Effector memory CD8-positive, alpha-beta T cell (primary cell): ENCODE measurements around the gene PVALEF.

ENCODE experiments used
- ATAC-seq: fragments of 150-1000 bp; cut with Tn5 transposase; replicated peaks from 2 replicates; pipeline ENCODE4 v1.10.0; 2021; ENCODE audit warnings: mild to moderate bottlenecking, moderate library complexity
- DNase-seq, 3 experiments: peaks; one replicate each; pipeline ENCODE4 v3.0.0; 2021
- H3K27ac Mint-ChIP-seq, 2 donors: one replicate each; pipeline ENCODE4 v1.8.0; 2022; ENCODE audit warnings: mild to moderate bottlenecking in 2 of 2, mixed read lengths in 2 of 2, moderate library complexity in 2 of 2
- H3K27me3 Mint-ChIP-seq, 2 donors: one replicate each; pipeline ENCODE4 v1.8.0; 2022; ENCODE audit warnings: mixed read lengths in 2 of 2
- H3K36me3 Mint-ChIP-seq: one replicate; pipeline ENCODE4 v1.8.0; 2022; ENCODE audit warnings: mild to moderate bottlenecking, moderate library complexity, mixed read lengths; ENCODE audit not compliant: insufficient read depth
- H3K4me1 Mint-ChIP-seq, 2 donors: one replicate each; pipeline ENCODE4 v1.8.0; 2022; ENCODE audit warnings: low read depth in 2 of 2, mixed read lengths in 2 of 2
- H3K4me3 Mint-ChIP-seq, 2 donors: one replicate each; pipeline ENCODE4 v1.8.0; 2022; ENCODE audit warnings: mild to moderate bottlenecking in 2 of 2, mixed read lengths in 2 of 2, moderate library complexity in 2 of 2
- H3K9me3 Mint-ChIP-seq, 2 donors: one replicate each; pipeline ENCODE4 v1.8.0; 2022; ENCODE audit warnings: mixed read lengths in 2 of 2

Gene PVALEF

DNA sequence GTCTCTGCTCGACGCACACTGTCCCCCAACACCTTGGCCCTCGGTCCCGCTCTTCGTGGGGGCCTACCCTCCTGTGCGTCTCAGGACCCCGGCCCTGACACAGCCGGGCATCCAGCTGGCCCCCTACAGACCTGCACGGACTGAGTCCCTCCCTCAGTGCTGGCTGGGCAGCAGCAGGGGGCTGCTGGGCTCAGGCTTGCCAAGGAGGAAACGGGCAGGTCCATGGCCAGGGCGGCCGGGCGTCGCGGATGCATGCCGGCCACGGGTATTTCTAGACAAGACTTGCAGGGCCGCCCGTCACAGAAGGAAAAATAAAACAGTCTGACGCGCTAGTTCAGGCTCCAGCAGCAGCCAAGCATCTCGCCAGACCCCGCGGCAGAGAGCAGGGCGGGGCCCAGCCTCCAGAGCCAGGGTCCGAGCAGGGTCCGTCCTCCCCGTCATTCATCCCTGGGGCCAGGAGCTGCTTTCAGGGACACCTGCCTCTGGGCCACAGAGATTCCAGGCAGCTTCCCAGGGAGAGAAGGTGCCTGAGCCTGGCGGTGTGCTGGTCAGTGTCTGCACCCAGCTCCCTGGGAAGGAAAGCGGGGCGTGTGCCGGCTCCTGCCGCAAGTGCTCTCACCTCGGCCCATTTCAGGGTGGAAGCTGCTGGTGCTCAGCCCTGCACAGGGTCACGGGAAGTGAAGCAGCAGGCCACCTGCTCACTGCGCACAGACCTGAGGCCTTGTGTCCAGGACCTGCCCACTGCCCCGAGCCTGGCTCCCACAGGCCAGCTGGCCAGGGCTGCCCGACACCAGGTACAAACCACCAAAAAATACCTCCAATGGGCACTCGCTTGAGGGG lies 7.2 kb upstream of the PVALEF start:
- H3K27me3 Mint-ChIP-seq = peaks cover 19 to 33% of the 10 kb centered on the region in 2 donors
- H3K36me3 Mint-ChIP-seq = no peaks in the 10 kb centered on the region
- H3K4me1 Mint-ChIP-seq = no peaks in the 10 kb centered on the region
- no peak overlapping the region for H3K27ac Mint-ChIP-seq
- no peak overlapping the region for H3K4me3 Mint-ChIP-seq
- no peaks in the 10 kb centered on the region for H3K9me3 Mint-ChIP-seq
- no peak for DNase-seq
- ATAC-seq = no peak

- peaks cover 28 to 42% of the 10 kb centered on the region in 2 donors for H3K27me3 Mint-ChIP-seq
- ATAC-seq (no peak), DNase-seq (no peak)
- no peaks in the 10 kb centered on the region for H3K9me3 Mint-ChIP-seq
- H3K4me3 Mint-ChIP-seq = no peak overlapping the region
- H3K4me1 Mint-ChIP-seq = no peaks in the 10 kb centered on the region
- peak overlapping the region in 1 of 2 donors; percentile 66 for H3K27ac Mint-ChIP-seq
- no peaks in the 10 kb centered on the region for H3K36me3 Mint-ChIP-seq
These were observed 6.4 kb upstream of the PVALEF start for GRCh38 chr17:81158688-81159590.

- H3K36me3 Mint-ChIP-seq = no peaks in the 10 kb centered on the region
- DNase-seq (no peak), ATAC-seq (no peak)
- no peaks in the 10 kb centered on the region for H3K4me1 Mint-ChIP-seq
- peak overlapping the region in 1 of 2 donors; percentile 66 for H3K27ac Mint-ChIP-seq
- H3K4me3 Mint-ChIP-seq = no peak overlapping the region
- H3K27me3 Mint-ChIP-seq = peaks cover 34 to 50% of the 10 kb centered on the region in 2 donors
- H3K9me3 Mint-ChIP-seq = no peaks in the 10 kb centered on the region
These were observed 5.6 kb upstream of the PVALEF start for GRCh38 chr17:81159611-81160265.

DNA sequence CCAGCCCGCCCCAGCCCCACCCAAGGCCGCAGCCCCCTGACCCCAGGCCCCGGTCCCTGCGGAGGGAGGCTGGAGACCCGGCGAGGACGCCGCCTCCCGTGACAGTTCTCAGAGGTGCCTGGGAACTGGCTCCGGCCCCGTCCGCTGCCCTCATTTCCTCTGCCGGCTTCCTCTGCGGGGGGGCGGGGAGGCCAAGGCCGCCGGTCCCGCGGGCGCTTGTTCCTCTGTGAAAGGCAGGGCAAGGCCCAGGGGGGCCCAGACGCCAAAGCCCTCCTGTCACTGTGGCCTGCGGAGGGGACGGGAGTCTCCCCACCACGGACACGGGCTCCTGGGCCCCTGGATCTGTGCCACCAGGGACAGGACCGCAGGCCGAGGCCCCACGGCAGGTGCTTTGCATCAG lies 5.0 kb upstream of the PVALEF start:
- DNase-seq (no peak), ATAC-seq (peak; percentile 17)
- H3K9me3 Mint-ChIP-seq = no peaks in the 10 kb centered on the region
- H3K27ac Mint-ChIP-seq = peak overlapping the region in 1 of 2 donors; percentile 38
- peaks cover 34 to 50% of the 10 kb centered on the region in 2 donors for H3K27me3 Mint-ChIP-seq
- H3K4me1 Mint-ChIP-seq = no peaks in the 10 kb centered on the region
- H3K36me3 Mint-ChIP-seq = no peaks in the 10 kb centered on the region
- peak overlapping the region in 1 of 2 donors; percentile 50 for H3K4me3 Mint-ChIP-seq

DNA sequence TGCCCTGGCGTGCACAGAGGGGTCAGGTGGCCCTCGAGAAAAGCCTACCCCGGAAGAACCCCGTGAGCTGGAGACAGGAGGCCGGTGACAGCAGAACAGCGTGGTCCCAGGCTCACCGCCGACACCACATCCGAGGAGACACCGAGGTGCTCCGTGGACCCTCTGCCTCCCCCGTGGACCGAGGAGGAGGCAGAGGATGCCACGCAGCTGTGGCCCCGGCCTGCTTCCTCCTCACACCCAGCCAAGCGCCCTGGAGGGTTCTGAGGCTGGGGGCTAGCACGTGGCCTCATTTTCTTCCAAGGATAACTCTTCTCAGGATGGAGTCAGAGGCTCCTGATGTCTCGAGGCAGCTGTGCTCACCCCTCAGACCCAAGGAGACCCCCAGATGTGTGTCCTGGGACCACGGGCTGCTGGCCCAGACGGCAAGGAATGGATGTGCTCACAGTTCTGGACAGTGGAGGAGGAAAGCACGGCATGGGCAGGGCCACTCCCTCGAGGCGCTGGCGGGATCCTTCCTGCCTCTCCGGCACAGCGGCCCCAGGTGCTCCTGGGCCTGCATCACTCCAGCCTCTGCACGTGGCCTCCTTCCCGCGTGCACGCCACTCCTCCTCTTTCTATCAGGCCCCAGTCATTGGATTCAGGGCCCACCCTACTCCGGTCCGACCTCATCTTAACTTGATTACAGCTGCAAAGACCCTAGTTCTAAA lies 4.4 kb upstream of the PVALEF start:
- ATAC-seq (peak; percentile 31), DNase-seq (no peak)
- Mint-ChIP-seq H3K9me3 (no peaks in the 10 kb centered on the region), H3K27me3 (peaks cover 34 to 50% of the 10 kb centered on the region in 2 donors), H3K36me3 (no peaks in the 10 kb centered on the region), H3K4me3 (peak overlapping the region in 1 of 2 donors; percentile 50), H3K27ac (peak overlapping the region in 1 of 2 donors; percentile 38), H3K4me1 (no peaks in the 10 kb centered on the region)

DNA sequence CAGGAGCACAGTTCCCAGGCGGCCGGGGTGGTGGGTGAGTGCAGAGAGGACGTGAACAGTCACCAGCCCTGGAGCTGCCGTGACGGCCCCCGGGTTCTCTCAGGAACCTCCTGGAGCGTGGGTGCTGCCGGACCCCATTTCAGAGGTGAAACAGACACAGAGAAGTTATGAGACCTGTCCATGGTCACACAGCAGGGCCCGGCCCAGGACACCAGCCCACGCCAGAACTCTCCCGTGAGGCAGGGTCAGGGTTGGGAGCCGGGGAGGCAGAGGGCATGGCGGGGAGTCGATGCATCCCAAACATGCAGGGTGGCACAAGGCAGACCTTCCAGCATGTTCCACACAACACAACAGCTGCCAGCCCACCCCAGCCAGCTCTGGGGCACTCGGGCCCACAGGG lies 3.8 kb upstream of the PVALEF start:
- Mint-ChIP-seq H3K4me3 (no peak overlapping the region), H3K27me3 (peaks cover 34 to 50% of the 10 kb centered on the region in 2 donors), H3K9me3 (no peaks in the 10 kb centered on the region), H3K4me1 (no peaks in the 10 kb centered on the region), H3K36me3 (no peaks in the 10 kb centered on the region), H3K27ac (no peak overlapping the region)
- no peak for DNase-seq
- no peak for ATAC-seq

DNA sequence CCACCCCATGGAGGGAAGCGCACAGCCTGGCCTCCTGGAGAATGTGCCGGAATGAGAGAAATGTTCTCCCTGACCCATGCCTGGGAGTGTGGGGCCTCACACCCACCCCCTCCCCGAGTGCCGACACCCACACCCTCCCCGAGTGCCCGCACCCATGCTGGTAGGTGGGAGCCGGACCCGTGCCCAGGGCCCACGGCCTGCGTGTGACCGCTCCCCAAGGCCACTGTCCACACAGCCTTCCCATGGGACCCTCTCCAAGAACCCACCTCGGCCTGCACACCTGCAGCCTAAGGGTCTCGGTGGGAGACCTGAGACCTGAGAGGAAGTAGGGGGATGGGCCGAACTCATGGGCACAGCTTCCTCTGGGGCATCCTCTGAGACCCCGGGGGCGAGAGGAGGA lies 3.3 kb upstream of the PVALEF start:
- no peak for DNase-seq
- Mint-ChIP-seq H3K27ac (no peak overlapping the region), H3K36me3 (no peaks in the 10 kb centered on the region), H3K9me3 (no peaks in the 10 kb centered on the region), H3K4me1 (no peaks in the 10 kb centered on the region), H3K27me3 (peaks cover 34 to 53% of the 10 kb centered on the region in 2 donors), H3K4me3 (no peak overlapping the region)
- no peak for ATAC-seq

GRCh38 chr17:81162491-81162890 lies 2.8 kb upstream of the PVALEF start:
- no peaks in the 10 kb centered on the region for H3K9me3 Mint-ChIP-seq
- no peak overlapping the region for H3K27ac Mint-ChIP-seq
- H3K4me3 Mint-ChIP-seq = no peak overlapping the region
- peaks cover 34 to 58% of the 10 kb centered on the region in 2 donors for H3K27me3 Mint-ChIP-seq
- H3K36me3 Mint-ChIP-seq = no peaks in the 10 kb centered on the region
- no peak for ATAC-seq
- DNase-seq = no peak
- H3K4me1 Mint-ChIP-seq = no peaks in the 10 kb centered on the region

- H3K36me3 Mint-ChIP-seq = no peaks in the 10 kb centered on the region
- no peak overlapping the region for H3K27ac Mint-ChIP-seq
- no peaks in the 10 kb centered on the region for H3K9me3 Mint-ChIP-seq
- DNase-seq (no peak), ATAC-seq (no peak)
- H3K4me1 Mint-ChIP-seq = no peaks in the 10 kb centered on the region
- no peak overlapping the region for H3K4me3 Mint-ChIP-seq
- peaks cover 34 to 58% of the 10 kb centered on the region in 2 donors for H3K27me3 Mint-ChIP-seq
These were observed 2.1 kb upstream of the PVALEF start for GRCh38 chr17:81163051-81163695.

DNA sequence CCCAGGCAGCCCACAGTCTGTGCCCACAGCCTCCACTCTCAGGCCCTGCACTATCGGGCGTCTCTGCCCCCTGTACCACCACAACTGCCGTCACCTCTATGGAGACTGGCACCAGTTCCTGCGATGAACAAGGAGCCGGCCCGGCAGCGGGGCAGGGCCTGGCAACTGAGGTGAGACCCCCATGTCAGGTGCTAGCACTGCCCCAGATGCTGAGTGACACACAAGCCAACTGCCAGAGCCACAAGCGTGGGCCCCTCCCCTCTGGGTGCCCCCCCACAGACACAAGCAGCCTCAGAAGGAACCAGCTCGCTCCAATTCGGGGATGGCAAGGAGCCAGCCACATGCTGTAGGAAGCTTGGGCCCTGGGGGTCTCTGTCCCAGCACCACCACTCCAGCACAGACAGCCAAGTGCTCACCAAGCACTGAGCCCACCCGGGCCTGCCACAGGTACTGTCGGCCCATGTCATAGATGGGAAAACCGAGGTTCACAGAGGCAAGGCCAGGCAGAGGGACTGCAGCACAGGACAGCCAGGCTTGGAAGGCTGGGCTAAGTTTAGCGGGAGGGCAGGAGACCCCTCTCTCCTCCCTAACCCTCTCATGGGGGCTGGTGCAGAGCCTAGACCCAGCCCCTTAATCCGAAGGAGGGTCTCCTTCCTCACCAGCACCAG lies 1.5 kb upstream of the PVALEF start:
- Mint-ChIP-seq H3K27me3 (peaks cover 33 to 54% of the 10 kb centered on the region in 2 donors), H3K36me3 (no peaks in the 10 kb centered on the region), H3K4me3 (peak overlapping the region in 1 of 2 donors; percentile 56), H3K4me1 (no peaks in the 10 kb centered on the region), H3K27ac (peak overlapping the region in 1 of 2 donors; percentile 66), H3K9me3 (no peaks in the 10 kb centered on the region)
- DNase-seq (no peak), ATAC-seq (no peak)

DNA sequence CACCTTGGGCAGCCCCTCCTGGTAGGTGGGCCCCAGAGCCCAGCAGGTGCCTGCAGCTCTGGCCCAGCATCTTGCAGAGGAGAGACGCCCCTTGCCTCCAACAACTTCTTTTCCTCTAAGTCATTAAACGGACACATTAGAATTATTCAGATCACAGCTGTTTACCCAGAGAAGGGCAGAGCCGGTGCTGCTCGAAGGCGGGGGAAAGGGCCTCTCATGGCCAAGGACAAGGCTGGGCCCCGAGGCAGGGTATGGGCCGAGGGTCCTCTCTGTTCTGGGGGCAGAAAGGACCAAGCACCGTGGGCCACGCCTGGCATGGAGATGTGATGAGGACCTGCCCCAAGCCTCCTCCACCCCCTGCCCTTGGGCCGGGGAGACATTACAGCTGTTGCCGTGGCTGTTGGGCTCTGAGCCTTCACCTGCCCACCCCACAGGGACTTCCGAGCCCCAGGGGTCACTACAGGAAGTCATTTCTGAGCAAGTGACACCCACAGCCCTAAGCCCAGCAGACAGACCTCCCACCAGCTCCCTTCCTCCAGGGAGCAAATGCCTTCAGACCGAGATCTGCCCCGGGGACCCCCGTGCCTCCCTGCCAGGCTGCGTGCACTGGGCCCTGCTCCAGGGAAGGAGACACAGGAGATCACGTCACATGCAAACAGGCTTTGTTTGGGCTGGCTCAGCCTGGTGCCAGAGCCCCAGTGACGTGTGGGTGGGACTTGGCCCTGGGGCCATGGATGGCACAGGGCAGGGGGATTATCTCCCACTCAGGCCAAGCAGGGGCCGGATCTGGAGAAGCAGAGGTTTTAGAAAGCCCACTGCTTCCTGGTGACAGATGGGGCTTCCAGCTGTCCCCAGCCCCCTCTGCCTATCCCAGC lies 699 bp upstream of the PVALEF start:
- Mint-ChIP-seq H3K27ac (peak overlapping the region in 1 of 2 donors; percentile 66), H3K4me1 (no peaks in the 10 kb centered on the region), H3K36me3 (no peaks in the 10 kb centered on the region), H3K27me3 (peaks cover 27 to 48% of the 10 kb centered on the region in 2 donors), H3K4me3 (peak overlapping the region in 1 of 2 donors; percentile 56), H3K9me3 (no peaks in the 10 kb centered on the region)
- DNase-seq (no peak), ATAC-seq (no peak)
